A673 (cell line): ENCODE data around the gene CLIC4.

Source experiments
- CTCF ChIP-seq: fragments of 300-800, 200-600 bp; sonication (generic); conservative IDR thresholded peaks from 2 replicates; pipeline ENCODE4 v1.5.1; 2017; ENCODE audit warnings: low read depth, mild to moderate bottlenecking, antibody characterized with exemption, low read length, moderate library complexity, mixed read lengths
- EZH2 ChIP-seq: fragments of 200-600 bp; sonication (generic); IDR thresholded peaks from 2 replicates; pipeline ENCODE4 v1.6.1; 2017; ENCODE audit warnings: borderline replicate concordance, low read depth, mild to moderate bottlenecking, mixed read lengths, antibody characterized with exemption, low read length; ENCODE audit not compliant: poor library complexity, severe bottlenecking

DNA sequence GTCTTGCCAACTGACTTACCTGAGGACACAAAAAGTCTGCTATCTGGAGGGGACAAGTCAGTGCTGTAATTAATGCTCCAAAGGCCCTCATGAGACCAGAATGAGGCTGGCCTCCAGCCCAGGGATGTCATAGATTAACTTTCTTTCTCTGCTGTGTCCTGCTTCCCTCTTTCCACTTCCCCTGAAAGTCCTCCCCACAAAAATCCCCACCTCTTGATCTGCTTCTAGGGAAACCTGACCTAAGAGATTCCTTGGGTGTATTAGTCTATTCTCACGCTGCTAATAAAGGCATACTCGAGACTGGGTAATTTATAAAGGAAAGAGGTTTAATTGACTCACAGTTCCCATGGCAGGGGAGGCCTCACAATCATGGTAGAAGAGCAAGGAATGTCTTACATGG lies 145.6 kb downstream of the CLIC4 start:
- TF ChIP-seq CTCF (no peak), EZH2 (no peak)
